SU-DHL-6 (cell line): ENCODE measurements around the gene MEF2A.

ENCODE experiments used
- EZH2phosphoT487 ChIP-seq: fragments of 200-600 bp; sonication (generic), shearing (Covaris generic); conservative IDR thresholded peaks from 2 replicates; pipeline ENCODE4 v1.6.1; 2018; ENCODE audit warnings: mild to moderate bottlenecking, antibody characterized with exemption, low read length, moderate library complexity, mixed read lengths
- TF ChIP-seq, protein P1 (sequence below): fragments of 200-600 bp; sonication (generic); IDR thresholded peaks from one replicate; pipeline ENCODE4 v1.5.1; 2017; ENCODE audit warnings: antibody characterized with exemption, mild to moderate bottlenecking, low read length, moderate library complexity; ENCODE audit not compliant: insufficient read depth, poor library complexity, severe bottlenecking

DNA sequence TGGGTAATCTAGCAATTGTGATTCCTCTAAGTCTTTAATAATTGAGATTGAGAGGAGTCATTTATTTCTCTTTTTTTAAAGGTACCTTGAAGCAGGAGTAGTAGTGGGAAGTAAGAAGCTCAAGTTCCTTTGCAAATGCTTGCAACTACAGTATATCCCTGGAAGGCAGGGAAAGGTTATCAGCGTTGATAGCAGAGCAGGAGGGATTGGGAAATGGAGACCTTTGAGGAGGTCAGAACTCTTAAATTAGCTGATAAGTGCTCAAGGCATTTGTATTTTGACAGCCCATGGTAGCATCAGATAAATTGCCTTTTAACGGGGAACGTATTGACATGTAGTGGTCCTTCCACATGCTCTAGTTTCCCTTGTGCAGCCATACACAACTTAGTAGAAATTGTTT lies 47.7 kb downstream of the MEF2A start:
- TF ChIP-seq, protein P1, sequence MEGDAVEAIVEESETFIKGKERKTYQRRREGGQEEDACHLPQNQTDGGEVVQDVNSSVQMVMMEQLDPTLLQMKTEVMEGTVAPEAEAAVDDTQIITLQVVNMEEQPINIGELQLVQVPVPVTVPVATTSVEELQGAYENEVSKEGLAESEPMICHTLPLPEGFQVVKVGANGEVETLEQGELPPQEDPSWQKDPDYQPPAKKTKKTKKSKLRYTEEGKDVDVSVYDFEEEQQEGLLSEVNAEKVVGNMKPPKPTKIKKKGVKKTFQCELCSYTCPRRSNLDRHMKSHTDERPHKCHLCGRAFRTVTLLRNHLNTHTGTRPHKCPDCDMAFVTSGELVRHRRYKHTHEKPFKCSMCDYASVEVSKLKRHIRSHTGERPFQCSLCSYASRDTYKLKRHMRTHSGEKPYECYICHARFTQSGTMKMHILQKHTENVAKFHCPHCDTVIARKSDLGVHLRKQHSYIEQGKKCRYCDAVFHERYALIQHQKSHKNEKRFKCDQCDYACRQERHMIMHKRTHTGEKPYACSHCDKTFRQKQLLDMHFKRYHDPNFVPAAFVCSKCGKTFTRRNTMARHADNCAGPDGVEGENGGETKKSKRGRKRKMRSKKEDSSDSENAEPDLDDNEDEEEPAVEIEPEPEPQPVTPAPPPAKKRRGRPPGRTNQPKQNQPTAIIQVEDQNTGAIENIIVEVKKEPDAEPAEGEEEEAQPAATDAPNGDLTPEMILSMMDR: no peak
- no peak for TF ChIP-seq EZH2phosphoT487
